Measurements from ENCODE around the gene NR5A2.

The NR5A2 gene

GRCh38 chr1:200040481-200041138 is 13.1 kb downstream of the NR5A2 start:
- Histone ChIP-seq H3K79me2 (ENCODE audit: insufficient read depth, low read length) (no peaks in the 10 kb centered on the region), H2AFZ (ENCODE audit: low read length) (no peak overlapping the region), H3K4me1 (ENCODE audit: insufficient read depth, low read length, severe bottlenecking) (peaks cover 7% of the 10 kb centered on the region), H3K9me2 (ENCODE audit: low read depth, low read length) (no peaks in the 10 kb centered on the region), H3K27ac (ENCODE audit: low read depth, low read length, poor library complexity, severe bottlenecking) (no peak overlapping the region), H4K20me1 (ENCODE audit: insufficient read depth, low read length) (no peaks in the 10 kb centered on the region), H3K36me3 (ENCODE audit: insufficient read depth, low read length) (no peaks in the 10 kb centered on the region), H3K4me2 (ENCODE audit: low read length) (no peak overlapping the region; the same call in 1 of the 2 replicates), H3K9ac (ENCODE audit: low read length) (no peak overlapping the region), H3K9me3 (ENCODE audit: low read length) (no peaks in the 10 kb centered on the region), H3F3A (ENCODE audit: insufficient read depth, low read length) (no peaks in the 10 kb centered on the region), H3K27me3 (ENCODE audit: insufficient read depth, low read length) (no peaks in the 10 kb centered on the region), H3K4me3 (ENCODE audit: low read depth, low read length, poor library complexity, severe bottlenecking) (no peak overlapping the region)
- no peak for TF ChIP-seq CTCF (IDR thresholded peaks at IDR 0.05; ENCODE audit: low read length)
- TF ChIP-seq EZH2 (IDR thresholded peaks at IDR 0.05; ENCODE audit: borderline replicate concordance, low read length): no peak

GRCh38 chr1:200041337-200042118 is 14.0 kb downstream of the NR5A2 start:
- Histone ChIP-seq H3K9ac (ENCODE audit: low read length) (no peak overlapping the region), H3K27me3 (ENCODE audit: insufficient read depth, low read length) (no peaks in the 10 kb centered on the region), H3K27ac (ENCODE audit: low read depth, low read length, poor library complexity, severe bottlenecking) (no peak overlapping the region), H3K79me2 (ENCODE audit: insufficient read depth, low read length) (no peaks in the 10 kb centered on the region), H4K20me1 (ENCODE audit: insufficient read depth, low read length) (no peaks in the 10 kb centered on the region), H3K9me2 (ENCODE audit: low read depth, low read length) (no peaks in the 10 kb centered on the region), H3K36me3 (ENCODE audit: insufficient read depth, low read length) (no peaks in the 10 kb centered on the region), H3F3A (ENCODE audit: insufficient read depth, low read length) (no peaks in the 10 kb centered on the region), H3K4me2 (ENCODE audit: low read length) (no peak overlapping the region), H3K9me3 (ENCODE audit: low read length) (no peaks in the 10 kb centered on the region), H2AFZ (ENCODE audit: low read length) (no peak overlapping the region), H3K4me3 (ENCODE audit: low read depth, low read length, poor library complexity, severe bottlenecking) (no peak overlapping the region), H3K4me1 (ENCODE audit: insufficient read depth, low read length, severe bottlenecking) (peaks cover 7% of the 10 kb centered on the region)
- no peak for TF ChIP-seq CTCF (IDR thresholded peaks at IDR 0.05; ENCODE audit: low read length)
- TF ChIP-seq EZH2 (IDR thresholded peaks at IDR 0.05; ENCODE audit: borderline replicate concordance, low read length): no peak

- Histone ChIP-seq H4K20me1 (ENCODE audit: insufficient read depth, low read length) (no peaks in the 10 kb centered on the region), H3K27ac (ENCODE audit: low read depth, low read length, poor library complexity, severe bottlenecking) (no peak overlapping the region), H3K79me2 (ENCODE audit: insufficient read depth, low read length) (no peaks in the 10 kb centered on the region), H3K27me3 (ENCODE audit: insufficient read depth, low read length) (no peaks in the 10 kb centered on the region), H3K36me3 (ENCODE audit: insufficient read depth, low read length) (no peaks in the 10 kb centered on the region), H3K9me2 (ENCODE audit: low read depth, low read length) (no peaks in the 10 kb centered on the region), H3K9ac (ENCODE audit: low read length) (no peak overlapping the region), H3K4me2 (ENCODE audit: low read length) (peak overlapping the region; percentile 48), H3K4me1 (ENCODE audit: insufficient read depth, low read length, severe bottlenecking) (peaks cover 7% of the 10 kb centered on the region), H3K9me3 (ENCODE audit: low read length) (no peaks in the 10 kb centered on the region), H3K4me3 (ENCODE audit: low read depth, low read length, poor library complexity, severe bottlenecking) (peak overlapping the region; percentile 42), H3F3A (ENCODE audit: insufficient read depth, low read length) (no peaks in the 10 kb centered on the region), H2AFZ (ENCODE audit: low read length) (no peak overlapping the region)
- TF ChIP-seq CTCF (IDR thresholded peaks at IDR 0.05; ENCODE audit: low read length): no peak
- no peak for TF ChIP-seq EZH2 (IDR thresholded peaks at IDR 0.05; ENCODE audit: borderline replicate concordance, low read length)
Observed at GRCh38 chr1:200042119-200042551, 14.6 kb downstream of the NR5A2 start.

Data from OCI-LY1 (cell line).